Measurements from ENCODE around the gene PIPOX. TPM values are rescaled to one million over a fixed set of nuclear protein-coding genes. Genes with fewer than 3 reads are reported as not detected.

The PIPOX gene
- total and polyA plus RNA-seq, 2 donors from 2014 or later: 2.8 to 78.0 TPM

- no peak for TF ChIP-seq CTCF (IDR thresholded peaks at IDR 0.05; ENCODE audit: borderline replicate concordance, extremely low read depth, insufficient read depth)
- H3K9ac ChIP-seq (ENCODE audit: low read length in 3 of 3): no peak overlapping the region
- H3K36me3 ChIP-seq (ENCODE audit: control insufficient read depth in 2 of 3, insufficient read depth in 3 of 3, low read length in 3 of 3): no peaks in the 10 kb centered on the region
- no peak overlapping the region for H3K27ac ChIP-seq (ENCODE audit: low read depth in 2 of 2, low read length in 2 of 2)
- DNase-seq (no peak), FAIRE-seq (no peak)
- intact Hi-C loops (cut with DNase I): no loop called here
- no peaks in the 10 kb centered on the region for H3K27me3 ChIP-seq (ENCODE audit: control insufficient read depth, insufficient read depth, low read length)
- H3K9me3 ChIP-seq (ENCODE audit: control insufficient read depth in 2 of 3, insufficient read depth in 1 of 3, low read length in 3 of 3): no peaks in the 10 kb centered on the region
- H3K4me3 ChIP-seq (ENCODE audit: low read length in 3 of 3): no peak overlapping the region
- no peaks in the 10 kb centered on the region for H3K4me1 ChIP-seq (ENCODE audit: control insufficient read depth in 2 of 3, insufficient read depth in 2 of 3, low read depth in 1 of 3, low read length in 3 of 3)
These were observed 27.8 kb downstream of the PIPOX start for GRCh38 chr17:29070781-29071180.

GRCh38 chr17:29071303-29071702, 28.4 kb downstream of the PIPOX start:
- FAIRE-seq (no peak), DNase-seq (no peak)
- Histone ChIP-seq H3K4me1 (ENCODE audit: control insufficient read depth in 2 of 3, insufficient read depth in 2 of 3, low read depth in 1 of 3, low read length in 3 of 3) (no peaks in the 10 kb centered on the region), H3K4me3 (ENCODE audit: low read length in 3 of 3) (no peak overlapping the region), H3K9ac (ENCODE audit: low read length in 3 of 3) (no peak overlapping the region), H3K27me3 (ENCODE audit: control insufficient read depth, insufficient read depth, low read length) (no peaks in the 10 kb centered on the region), H3K9me3 (ENCODE audit: control insufficient read depth in 2 of 3, insufficient read depth in 1 of 3, low read length in 3 of 3) (no peaks in the 10 kb centered on the region), H3K27ac (ENCODE audit: low read depth in 2 of 2, low read length in 2 of 2) (no peak overlapping the region), H3K36me3 (ENCODE audit: control insufficient read depth in 2 of 3, insufficient read depth in 3 of 3, low read length in 3 of 3) (no peaks in the 10 kb centered on the region)
- TF ChIP-seq CTCF (IDR thresholded peaks at IDR 0.05; ENCODE audit: borderline replicate concordance, extremely low read depth, insufficient read depth): no peak
- intact Hi-C loops (cut with DNase I): no loop called here

- no peak for FAIRE-seq
- Histone ChIP-seq H3K27me3 (ENCODE audit: control insufficient read depth, insufficient read depth, low read length) (no peaks in the 10 kb centered on the region), H3K9me3 (ENCODE audit: control insufficient read depth in 2 of 3, insufficient read depth in 1 of 3, low read length in 3 of 3) (no peaks in the 10 kb centered on the region), H3K27ac (ENCODE audit: low read depth in 2 of 2, low read length in 2 of 2) (no peak overlapping the region), H3K4me1 (ENCODE audit: control insufficient read depth in 2 of 3, insufficient read depth in 2 of 3, low read depth in 1 of 3, low read length in 3 of 3) (peaks cover 0 to 12% (median 9%) of the 10 kb centered on the region in 3 donors), H3K36me3 (ENCODE audit: control insufficient read depth in 2 of 3, insufficient read depth in 3 of 3, low read length in 3 of 3) (no peaks in the 10 kb centered on the region), H3K9ac (ENCODE audit: low read length in 3 of 3) (no peak overlapping the region), H3K4me3 (ENCODE audit: low read length in 3 of 3) (no peak overlapping the region)
- intact Hi-C loops (cut with DNase I): no loop called here
- TF ChIP-seq CTCF (IDR thresholded peaks at IDR 0.05; ENCODE audit: borderline replicate concordance, extremely low read depth, insufficient read depth): no peak
- no peak for DNase-seq
These were observed 30.1 kb downstream of the PIPOX start for GRCh38 chr17:29073045-29073444.

- Histone ChIP-seq H3K9me3 (ENCODE audit: control insufficient read depth in 2 of 3, insufficient read depth in 1 of 3, low read length in 3 of 3) (no peaks in the 10 kb centered on the region), H3K4me3 (ENCODE audit: low read length in 3 of 3) (no peak overlapping the region), H3K27ac (ENCODE audit: low read depth in 2 of 2, low read length in 2 of 2) (no peak overlapping the region), H3K9ac (ENCODE audit: low read length in 3 of 3) (no peak overlapping the region), H3K36me3 (ENCODE audit: control insufficient read depth in 2 of 3, insufficient read depth in 3 of 3, low read length in 3 of 3) (peaks cover 0 to 2% (median 0%) of the 10 kb centered on the region in 3 donors), H3K4me1 (ENCODE audit: control insufficient read depth in 2 of 3, insufficient read depth in 2 of 3, low read depth in 1 of 3, low read length in 3 of 3) (peaks cover 0 to 12% (median 12%) of the 10 kb centered on the region in 3 donors), H3K27me3 (ENCODE audit: control insufficient read depth, insufficient read depth, low read length) (no peaks in the 10 kb centered on the region)
- intact Hi-C loops (cut with DNase I): no loop called here
- no peak for TF ChIP-seq CTCF (IDR thresholded peaks at IDR 0.05; ENCODE audit: borderline replicate concordance, extremely low read depth, insufficient read depth)
- FAIRE-seq (no peak), DNase-seq (no peak)
These were observed 30.6 kb downstream of the PIPOX start for GRCh38 chr17:29073520-29073919.

Measured in kidney (tissue), 14 donors.